Measurements from ENCODE around the gene ZNF69.

GRCh38 chr19:11860721-11861120 lies 26.9 kb upstream of the ZNF69 start:
- TF ChIP-seq CTCF (conservative IDR thresholded peaks at IDR 0.05; ENCODE audit: low read length) (no peak), EZH2phosphoT487 (IDR thresholded peaks at IDR 0.05; ENCODE audit: borderline replicate concordance, low read depth, low read length) (no peak)

Data from OCI-LY7 (cell line).